LNCaP clone FGC (cell line): ENCODE results near the gene KIAA0319L.
"Not testable (repeated sequence)": the region's sequence is repeated elsewhere in the genome, so short reads cannot be mapped to it uniquely, and the experiment has no call there.

Experiments used
- DNase-seq: peaks from one replicate; pipeline ENCODE4 v3.0.0-alpha.2; 2011; ENCODE audit warnings: low read depth
- H3K4me3 ChIP-seq: 2 replicates; pipeline ENCODE4 v1.5.1; 2011; ENCODE audit warnings: mild to moderate bottlenecking, low read depth, low read length, control low read depth
- TF ChIP-seq, protein P1 (sequence below): IDR thresholded peaks from 2 replicates; pipeline ENCODE4 v1.5.1; 2012; ENCODE audit warnings: mild to moderate bottlenecking; ENCODE audit not compliant: control insufficient read depth, insufficient read depth; ENCODE audit errors: extremely low read depth

Gene KIAA0319L

DNA sequence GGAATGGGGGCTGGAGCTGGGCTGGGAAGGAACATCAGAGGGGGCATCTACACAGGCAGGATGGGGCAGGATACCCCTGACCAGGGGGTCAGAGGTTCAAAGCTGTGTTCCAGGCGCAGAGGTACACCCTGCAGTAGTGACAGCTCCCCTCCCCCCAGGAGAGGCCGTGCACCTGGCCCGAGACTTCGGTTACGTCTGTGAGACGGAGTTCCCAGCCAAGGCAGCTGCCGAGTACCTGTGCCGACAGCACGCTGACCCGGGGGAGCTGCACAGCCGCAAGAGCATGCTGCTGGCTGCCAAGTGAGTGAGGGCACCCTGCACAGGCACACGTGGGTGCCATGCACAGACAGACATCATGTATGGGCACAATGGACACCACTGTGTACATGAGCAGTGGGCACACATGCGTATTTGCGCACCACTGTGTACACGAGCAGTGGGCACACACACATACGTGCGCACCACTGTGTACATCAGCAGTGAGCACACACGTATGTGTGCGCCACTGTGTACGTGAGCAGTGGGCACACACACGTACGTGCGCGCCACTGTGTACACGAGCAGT lies 33.4 kb upstream of the KIAA0319L start:
- H3K4me3 ChIP-seq: no peak overlapping the region
- TF ChIP-seq, protein P1, sequence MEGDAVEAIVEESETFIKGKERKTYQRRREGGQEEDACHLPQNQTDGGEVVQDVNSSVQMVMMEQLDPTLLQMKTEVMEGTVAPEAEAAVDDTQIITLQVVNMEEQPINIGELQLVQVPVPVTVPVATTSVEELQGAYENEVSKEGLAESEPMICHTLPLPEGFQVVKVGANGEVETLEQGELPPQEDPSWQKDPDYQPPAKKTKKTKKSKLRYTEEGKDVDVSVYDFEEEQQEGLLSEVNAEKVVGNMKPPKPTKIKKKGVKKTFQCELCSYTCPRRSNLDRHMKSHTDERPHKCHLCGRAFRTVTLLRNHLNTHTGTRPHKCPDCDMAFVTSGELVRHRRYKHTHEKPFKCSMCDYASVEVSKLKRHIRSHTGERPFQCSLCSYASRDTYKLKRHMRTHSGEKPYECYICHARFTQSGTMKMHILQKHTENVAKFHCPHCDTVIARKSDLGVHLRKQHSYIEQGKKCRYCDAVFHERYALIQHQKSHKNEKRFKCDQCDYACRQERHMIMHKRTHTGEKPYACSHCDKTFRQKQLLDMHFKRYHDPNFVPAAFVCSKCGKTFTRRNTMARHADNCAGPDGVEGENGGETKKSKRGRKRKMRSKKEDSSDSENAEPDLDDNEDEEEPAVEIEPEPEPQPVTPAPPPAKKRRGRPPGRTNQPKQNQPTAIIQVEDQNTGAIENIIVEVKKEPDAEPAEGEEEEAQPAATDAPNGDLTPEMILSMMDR: no peak
- DNase-seq: no peak

DNA sequence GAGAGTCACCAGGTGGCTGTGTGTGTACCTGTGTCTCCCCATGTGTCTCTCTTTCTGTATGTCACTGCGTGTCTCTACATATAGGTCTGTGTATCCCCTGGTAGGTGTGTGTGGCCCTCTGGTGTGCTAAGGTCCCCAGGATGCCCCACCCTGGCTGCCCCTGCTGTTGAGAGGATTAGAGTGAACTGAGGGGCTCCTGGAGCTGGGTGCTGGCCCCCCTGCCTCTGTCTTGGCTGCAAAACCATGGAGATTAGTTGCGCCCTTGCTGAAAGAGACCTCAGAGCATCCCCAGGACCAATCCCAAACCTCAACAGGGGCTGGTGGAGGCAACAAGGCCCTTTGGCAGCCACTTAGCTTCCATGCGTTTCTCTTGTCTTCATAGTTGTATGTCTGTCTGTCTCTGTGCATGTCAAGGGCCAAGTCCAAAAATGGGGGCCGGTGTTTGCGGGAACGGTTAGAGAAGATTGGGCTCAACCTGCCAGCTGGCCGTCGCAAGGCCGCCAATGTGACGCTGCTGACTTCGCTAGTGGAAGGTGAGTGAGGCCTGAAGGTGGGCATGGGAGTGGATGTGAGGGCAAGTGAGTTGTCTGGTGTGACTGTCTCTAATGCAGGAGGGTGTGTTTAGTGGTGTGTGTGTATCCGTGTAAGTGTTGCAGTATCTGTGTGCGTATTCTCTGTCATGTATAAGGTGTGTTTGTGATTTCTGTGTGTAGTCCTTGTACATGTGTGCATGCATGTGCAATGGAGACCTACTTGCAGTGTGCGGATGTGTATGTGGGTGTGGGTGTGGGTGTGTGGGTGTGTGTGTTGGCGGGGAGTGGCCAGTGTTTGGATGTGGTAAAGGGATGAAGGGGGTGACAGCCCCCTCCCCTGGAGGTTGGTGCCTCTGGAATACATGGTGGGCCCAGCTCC lies 32.6 kb upstream of the KIAA0319L start:
- no peak overlapping the region for H3K4me3 ChIP-seq
- no peak for DNase-seq
- TF ChIP-seq, protein P1: no peak

DNA sequence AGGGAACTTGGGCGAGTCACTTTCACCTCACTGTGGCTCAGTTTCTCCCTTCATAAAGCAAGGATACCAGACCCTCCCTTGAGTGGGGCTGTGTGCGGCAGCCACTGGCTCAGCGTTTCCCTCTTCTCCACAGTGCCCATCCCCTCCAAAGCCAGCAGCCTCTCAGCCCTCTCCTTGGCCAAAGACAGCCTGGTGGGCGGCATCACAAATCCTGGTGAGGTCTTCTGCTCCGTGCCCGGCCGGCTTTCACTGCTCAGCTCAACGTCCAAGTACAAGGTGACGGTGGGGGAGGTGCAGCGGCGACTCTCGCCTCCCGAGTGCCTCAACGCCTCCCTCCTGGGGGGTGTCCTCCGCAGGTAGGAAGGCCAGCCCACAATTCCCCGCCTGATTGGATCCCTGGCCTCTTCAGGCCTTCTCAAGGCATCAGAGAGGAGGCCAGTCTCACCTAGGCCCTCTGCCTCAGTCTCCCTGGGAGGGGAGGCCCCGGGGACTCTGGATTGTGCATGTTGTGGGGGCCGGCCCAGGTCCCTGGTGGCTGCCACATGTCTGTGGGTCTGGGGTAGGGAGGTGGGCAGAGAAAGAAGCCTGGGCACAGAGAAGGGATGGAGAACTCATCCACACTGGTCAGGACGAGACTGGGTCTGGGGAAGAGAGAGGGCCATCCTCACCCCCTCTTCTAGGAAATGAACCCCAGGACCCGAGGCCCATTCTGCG lies 31.2 kb upstream of the KIAA0319L start:
- H3K4me3 ChIP-seq: no peak overlapping the region
- TF ChIP-seq, protein P1: no peak
- no peak for DNase-seq

DNA sequence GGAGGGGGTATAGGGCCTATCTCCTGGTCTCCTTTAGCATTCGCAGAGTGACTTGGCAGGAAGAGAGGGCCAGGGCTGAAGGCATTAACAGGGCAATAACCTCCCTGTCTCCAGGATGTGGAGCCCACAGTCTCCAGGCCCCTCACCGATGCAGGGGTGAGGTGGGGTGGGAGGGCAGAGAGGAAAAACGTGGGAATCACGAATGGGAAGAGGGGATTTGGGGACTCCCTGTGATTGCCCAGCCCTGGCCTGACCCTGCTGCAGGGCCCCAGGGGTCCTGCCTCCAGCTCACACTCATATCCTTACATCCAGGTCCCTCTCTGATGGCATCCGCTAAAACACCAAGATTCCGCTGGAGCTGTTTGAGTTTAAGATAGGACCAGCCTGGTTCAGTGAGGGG lies 30.5 kb upstream of the KIAA0319L start:
- TF ChIP-seq, protein P1: no peak
- no peak overlapping the region for H3K4me3 ChIP-seq
- DNase-seq: no peak

DNA sequence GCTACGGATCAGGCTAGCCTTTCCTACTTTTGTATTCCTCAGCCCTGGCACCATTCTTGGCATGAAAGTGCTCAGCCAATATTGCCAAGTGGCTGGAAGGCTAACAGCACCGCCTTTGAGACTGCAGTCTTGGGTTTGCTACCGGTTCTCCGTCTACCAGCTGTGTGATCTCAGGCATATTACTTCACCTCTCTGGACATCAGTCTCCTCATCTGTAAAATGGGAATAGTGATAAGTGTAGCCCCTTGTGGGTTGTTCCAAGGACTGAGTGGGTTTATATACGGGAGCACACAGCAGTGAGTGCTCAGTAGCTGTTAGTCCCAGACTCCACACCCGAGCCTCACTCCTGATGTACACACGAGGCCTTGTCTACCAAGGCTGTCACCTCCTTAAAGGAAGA lies 29.6 kb upstream of the KIAA0319L start:
- DNase-seq: no peak
- no peak overlapping the region for H3K4me3 ChIP-seq
- TF ChIP-seq, protein P1: no peak

DNA sequence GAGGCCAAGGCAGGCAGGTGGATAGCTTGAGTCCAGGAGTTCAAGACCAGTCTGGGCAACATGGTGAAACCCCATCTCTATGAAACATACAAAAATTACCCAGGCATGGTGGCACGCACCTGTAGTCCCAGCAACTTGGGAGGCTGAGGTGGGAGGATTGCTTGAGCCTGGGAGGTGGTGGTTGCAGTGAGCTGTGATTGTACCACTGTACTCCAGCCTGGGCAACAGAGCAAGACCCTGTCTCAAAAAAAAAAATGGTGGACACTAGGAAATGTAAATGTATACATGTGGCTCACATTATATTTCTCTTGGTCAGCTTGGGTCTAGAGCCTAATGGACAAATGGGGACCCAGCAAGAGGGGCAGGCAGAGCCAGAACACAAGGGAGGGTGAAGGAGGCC lies 28.6 kb upstream of the KIAA0319L start:
- DNase-seq, H3K4me3 ChIP-seq: not testable (repeated sequence)

DNA sequence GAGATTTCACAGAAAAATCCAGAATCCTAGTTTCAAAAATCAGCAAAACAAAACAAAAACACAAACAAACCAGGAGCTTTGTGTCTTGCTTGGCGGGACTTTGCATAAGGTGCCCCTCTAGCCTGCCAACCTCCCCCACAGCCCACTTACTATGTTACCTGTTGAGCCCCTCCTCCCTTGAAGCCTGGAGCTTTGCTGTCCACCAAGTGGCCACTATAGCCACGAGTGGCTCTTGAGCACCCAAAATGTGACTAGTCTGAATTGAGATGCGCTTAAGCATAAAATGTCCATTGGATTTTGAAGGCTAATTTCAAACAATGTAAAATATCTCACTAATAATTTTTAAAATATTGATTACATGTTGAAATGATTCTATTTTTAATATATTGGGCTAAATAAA lies 28.1 kb upstream of the KIAA0319L start:
- no peak for DNase-seq
- TF ChIP-seq, protein P1: no peak
- H3K4me3 ChIP-seq: no peak overlapping the region

DNA sequence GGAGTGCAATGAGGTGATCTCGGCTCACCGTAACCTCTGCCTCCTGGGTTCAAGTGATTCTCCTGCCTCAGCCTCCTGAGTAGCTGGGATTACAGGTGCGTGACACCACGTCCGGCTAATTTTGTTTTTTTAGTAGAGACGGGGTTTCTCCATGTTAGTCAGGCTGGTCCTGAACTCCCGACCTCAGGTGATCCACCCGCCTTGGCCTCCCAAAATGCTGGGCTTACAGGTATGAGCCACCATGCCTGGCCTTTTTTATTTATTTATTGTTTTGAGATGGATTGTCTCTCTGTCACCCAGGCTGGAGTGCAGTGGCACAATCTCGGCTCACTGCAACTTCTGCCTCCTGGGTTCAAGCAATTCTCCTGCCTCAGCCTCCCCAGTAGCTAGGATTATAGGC lies 24.4 kb upstream of the KIAA0319L start:
- not testable (repeated sequence) for H3K4me3 ChIP-seq, DNase-seq
